Tibial artery (tissue), 4 donors: ENCODE data around the gene ERC2.

Source experiments
- DNase-seq, 2 donors: peaks; one replicate each; pipeline ENCODE4 v3.0.0-alpha.2; 2019
- H3K27ac ChIP-seq, 2 donors: fragments of 200-600 bp; sonication (generic) in 1 of 2; 1 replicate in 1 of 2; 2 replicates in 1 of 2; pipeline ENCODE4 v1.5.1; 2018 to 2019; ENCODE audit warnings: mild to moderate bottlenecking in 1 of 2
- H3K27me3 ChIP-seq, 2 donors: fragments of 200-600 bp; sonication (generic) in 1 of 2; one replicate each; pipeline versions ENCODE4 v1.5.1 to v1.6.0; 2016 to 2019
- H3K36me3 ChIP-seq, 3 donors: fragments of 200-600 bp; sonication (generic) in 2 of 3; one replicate each; pipeline ENCODE4 v1.5.1; 2016 to 2019; ENCODE audit warnings: mild to moderate bottlenecking in 2 of 3
- H3K4me1 ChIP-seq, 4 donors: fragments of 200-600 bp; sonication (generic) in 2 of 4; 1 replicate in 3 of 4; 2 replicates in 1 of 4; pipeline ENCODE4 v1.5.1; 2016 to 2019
- H3K4me3 ChIP-seq, 2 donors: fragments of 200-600 bp; sonication (generic) in 1 of 2; 1 replicate in 1 of 2; 2 replicates in 1 of 2; pipeline ENCODE4 v1.5.1; 2018 to 2019; ENCODE audit warnings: mild to moderate bottlenecking in 2 of 2
- H3K9me3 ChIP-seq, 3 donors: fragments of 200-600 bp; sonication (generic) in 1 of 3; one replicate each; pipeline ENCODE4 v1.5.1; 2016 to 2019
- intact Hi-C: fragments of 100-400 bp; cut with DNase I; formaldehyde crosslinking; loops from one replicate; pipeline ENCODE4 v1.15.0; 2023; ENCODE audit warnings: low total_unique reads
- TF ChIP-seq, protein P1 (sequence below), 2 experiments: fragments of 200-600 bp in 1 of 2; fragments of 450-650 bp in 1 of 2; IDR thresholded peaks; one replicate each; pipeline ENCODE4 v1.5.1; 2017 to 2019; ENCODE audit warnings: antibody characterized with exemption in 2 of 2, mild to moderate bottlenecking in 1 of 2, moderate library complexity in 1 of 2

Gene ERC2

GRCh38 chr3:55555873-55556618 is 912.2 kb downstream of the ERC2 start:
- no peaks in the 10 kb centered on the region for H3K4me1 ChIP-seq
- no peaks in the 10 kb centered on the region for H3K36me3 ChIP-seq
- no peak overlapping the region for H3K27ac ChIP-seq
- no peaks in the 10 kb centered on the region for H3K9me3 ChIP-seq
- intact Hi-C loops = no loop called here
- no peak overlapping the region for H3K4me3 ChIP-seq
- DNase-seq = no peak
- no peaks in the 10 kb centered on the region for H3K27me3 ChIP-seq
- TF ChIP-seq, protein P1, sequence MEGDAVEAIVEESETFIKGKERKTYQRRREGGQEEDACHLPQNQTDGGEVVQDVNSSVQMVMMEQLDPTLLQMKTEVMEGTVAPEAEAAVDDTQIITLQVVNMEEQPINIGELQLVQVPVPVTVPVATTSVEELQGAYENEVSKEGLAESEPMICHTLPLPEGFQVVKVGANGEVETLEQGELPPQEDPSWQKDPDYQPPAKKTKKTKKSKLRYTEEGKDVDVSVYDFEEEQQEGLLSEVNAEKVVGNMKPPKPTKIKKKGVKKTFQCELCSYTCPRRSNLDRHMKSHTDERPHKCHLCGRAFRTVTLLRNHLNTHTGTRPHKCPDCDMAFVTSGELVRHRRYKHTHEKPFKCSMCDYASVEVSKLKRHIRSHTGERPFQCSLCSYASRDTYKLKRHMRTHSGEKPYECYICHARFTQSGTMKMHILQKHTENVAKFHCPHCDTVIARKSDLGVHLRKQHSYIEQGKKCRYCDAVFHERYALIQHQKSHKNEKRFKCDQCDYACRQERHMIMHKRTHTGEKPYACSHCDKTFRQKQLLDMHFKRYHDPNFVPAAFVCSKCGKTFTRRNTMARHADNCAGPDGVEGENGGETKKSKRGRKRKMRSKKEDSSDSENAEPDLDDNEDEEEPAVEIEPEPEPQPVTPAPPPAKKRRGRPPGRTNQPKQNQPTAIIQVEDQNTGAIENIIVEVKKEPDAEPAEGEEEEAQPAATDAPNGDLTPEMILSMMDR (IDR thresholded peaks at IDR 0.05) = no peak

- no peaks in the 10 kb centered on the region for H3K9me3 ChIP-seq
- intact Hi-C loops = no loop called here
- H3K27me3 ChIP-seq = no peaks in the 10 kb centered on the region
- H3K27ac ChIP-seq = no peak overlapping the region
- no peaks in the 10 kb centered on the region for H3K4me1 ChIP-seq
- DNase-seq = no peak
- TF ChIP-seq, protein P1 (IDR thresholded peaks at IDR 0.05) = no peak
- H3K4me3 ChIP-seq = no peak overlapping the region
- H3K36me3 ChIP-seq = no peaks in the 10 kb centered on the region
These were observed 913.4 kb downstream of the ERC2 start for GRCh38 chr3:55554634-55555425.

DNA sequence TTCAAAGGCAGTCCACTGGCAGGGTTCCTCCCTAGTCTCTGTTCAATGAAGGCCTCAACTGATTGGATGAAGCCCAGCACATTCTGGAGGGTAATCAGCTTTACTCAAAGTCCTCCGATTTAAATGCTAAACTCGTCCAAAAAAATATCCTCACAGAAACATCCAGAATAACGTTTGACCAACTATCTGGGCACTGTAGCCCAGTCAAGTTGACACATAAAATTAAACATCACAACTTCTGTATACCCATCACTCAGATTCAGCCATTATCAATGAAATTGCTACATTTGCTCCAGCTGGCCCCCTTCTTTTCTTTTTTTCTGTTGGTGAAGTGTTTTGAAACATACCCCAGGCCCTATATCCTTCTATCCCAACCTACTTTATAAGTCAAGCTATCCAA is 916.6 kb downstream of the ERC2 start:
- Histone ChIP-seq H3K4me3 (no peak overlapping the region), H3K27me3 (no peaks in the 10 kb centered on the region), H3K9me3 (no peaks in the 10 kb centered on the region), H3K27ac (no peak overlapping the region), H3K36me3 (no peaks in the 10 kb centered on the region), H3K4me1 (no peaks in the 10 kb centered on the region)
- DNase-seq = no peak
- TF ChIP-seq, protein P1 (IDR thresholded peaks at IDR 0.05) = no peak
- intact Hi-C loops = no loop called here

DNA sequence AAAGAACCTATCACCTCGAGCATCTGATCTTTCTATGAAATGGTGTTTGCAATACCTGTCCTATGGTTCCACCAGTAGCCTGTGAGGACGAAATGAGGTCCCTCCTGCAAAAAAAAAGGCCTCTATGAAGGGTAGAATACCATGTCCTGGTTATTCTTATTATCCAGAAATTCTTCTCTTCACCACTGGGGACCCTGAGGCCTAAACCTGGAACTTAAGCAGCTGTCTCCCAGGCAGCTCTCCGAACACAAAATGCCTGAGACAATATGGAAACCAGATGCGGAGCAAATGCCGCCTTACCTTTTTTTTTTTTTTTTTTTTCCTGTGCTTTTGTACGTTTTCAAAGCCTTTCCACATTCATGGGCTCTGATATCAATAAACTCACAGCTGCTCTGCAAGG is 919.1 kb downstream of the ERC2 start:
- intact Hi-C loops = no loop called here
- no peak overlapping the region for H3K4me3 ChIP-seq
- H3K4me1 ChIP-seq = no peaks in the 10 kb centered on the region
- no peak for DNase-seq
- H3K27ac ChIP-seq = no peak overlapping the region
- peaks cover 0 to 7% of the 10 kb centered on the region in 2 donors for H3K27me3 ChIP-seq
- no peaks in the 10 kb centered on the region for H3K36me3 ChIP-seq
- TF ChIP-seq, protein P1 (IDR thresholded peaks at IDR 0.05) = no peak
- no peaks in the 10 kb centered on the region for H3K9me3 ChIP-seq

GRCh38 chr3:55546866-55547669 is 921.2 kb downstream of the ERC2 start:
- Histone ChIP-seq H3K27ac (no peak overlapping the region), H3K36me3 (no peaks in the 10 kb centered on the region), H3K4me1 (no peaks in the 10 kb centered on the region), H3K27me3 (peaks cover 0 to 7% of the 10 kb centered on the region in 2 donors), H3K9me3 (no peaks in the 10 kb centered on the region), H3K4me3 (no peak overlapping the region)
- TF ChIP-seq, protein P1 (IDR thresholded peaks at IDR 0.05) = no peak
- intact Hi-C loops = no loop called here
- no peak for DNase-seq
